ENCODE data around the gene EDIL3. TPM values are rescaled to one million over a fixed set of nuclear protein-coding genes. Genes with fewer than 3 reads are reported as not detected.

EDIL3 gene
- total RNA-seq, 2 donors from 2014 or later: 2.2 to 17.5 TPM

DNA sequence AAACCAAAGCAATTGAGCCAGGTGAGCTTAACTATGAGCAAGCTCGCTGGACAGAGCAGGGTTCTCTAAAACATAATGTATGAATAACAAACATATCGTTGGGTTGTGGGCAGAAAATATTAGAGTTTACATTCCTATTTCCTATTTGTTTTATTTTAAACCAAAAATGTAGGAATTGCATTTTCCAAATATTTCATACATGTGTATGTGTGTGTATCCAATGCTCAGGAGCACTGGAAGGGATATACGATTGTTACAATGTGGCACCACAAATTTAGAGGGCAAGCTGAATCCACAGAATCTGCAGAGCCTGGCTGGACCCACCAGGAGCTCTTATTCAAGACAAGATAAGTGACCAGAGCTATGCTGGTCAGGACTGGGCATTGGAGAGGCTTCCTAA lies 338.7 kb downstream of the EDIL3 start:
- Histone ChIP-seq H3K9ac (ENCODE audit: extremely low read depth, low read length, poor library complexity, severe bottlenecking) (no peak overlapping the region), H3K27me3 (ENCODE audit: control insufficient read depth, insufficient read depth, low read length, poor library complexity, severe bottlenecking) (no peaks in the 10 kb centered on the region), H3K4me1 (ENCODE audit: control insufficient read depth, insufficient read depth, low read length) (no peaks in the 10 kb centered on the region), H3K9me3 (ENCODE audit: control insufficient read depth, low read length) (peaks cover 3% of the 10 kb centered on the region), H3K4me3 (ENCODE audit: low read length) (no peak overlapping the region), H3K36me3 (ENCODE audit: control insufficient read depth, insufficient read depth, low read length) (no peaks in the 10 kb centered on the region), H3K27ac (ENCODE audit: low read depth, low read length) (no peak overlapping the region)
- H3K36me3 Mint-ChIP-seq (ENCODE audit: low read depth): peaks cover 3% of the 10 kb centered on the region
- 97% methylated on average over 3 of the region's 3 CpGs; no CpG with 5 or more reads in 1 of the 2 experiments for WGBS, 2 experiments (ENCODE audit: insufficient coverage in 1 of 2, insufficient read length in 1 of 2)
- no peaks in the 10 kb centered on the region for H3K4me1 Mint-ChIP-seq
- H3K4me3 Mint-ChIP-seq: no peak overlapping the region
- H3K27me3 Mint-ChIP-seq (ENCODE audit: insufficient read depth): no peaks in the 10 kb centered on the region
- H3K9me3 Mint-ChIP-seq: peaks cover 14% of the 10 kb centered on the region
- TF ChIP-seq, protein P1, sequence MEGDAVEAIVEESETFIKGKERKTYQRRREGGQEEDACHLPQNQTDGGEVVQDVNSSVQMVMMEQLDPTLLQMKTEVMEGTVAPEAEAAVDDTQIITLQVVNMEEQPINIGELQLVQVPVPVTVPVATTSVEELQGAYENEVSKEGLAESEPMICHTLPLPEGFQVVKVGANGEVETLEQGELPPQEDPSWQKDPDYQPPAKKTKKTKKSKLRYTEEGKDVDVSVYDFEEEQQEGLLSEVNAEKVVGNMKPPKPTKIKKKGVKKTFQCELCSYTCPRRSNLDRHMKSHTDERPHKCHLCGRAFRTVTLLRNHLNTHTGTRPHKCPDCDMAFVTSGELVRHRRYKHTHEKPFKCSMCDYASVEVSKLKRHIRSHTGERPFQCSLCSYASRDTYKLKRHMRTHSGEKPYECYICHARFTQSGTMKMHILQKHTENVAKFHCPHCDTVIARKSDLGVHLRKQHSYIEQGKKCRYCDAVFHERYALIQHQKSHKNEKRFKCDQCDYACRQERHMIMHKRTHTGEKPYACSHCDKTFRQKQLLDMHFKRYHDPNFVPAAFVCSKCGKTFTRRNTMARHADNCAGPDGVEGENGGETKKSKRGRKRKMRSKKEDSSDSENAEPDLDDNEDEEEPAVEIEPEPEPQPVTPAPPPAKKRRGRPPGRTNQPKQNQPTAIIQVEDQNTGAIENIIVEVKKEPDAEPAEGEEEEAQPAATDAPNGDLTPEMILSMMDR (conservative IDR thresholded peaks at IDR 0.05): no peak
- H3K27ac Mint-ChIP-seq: no peak overlapping the region
- DNase-seq: no peak

DNA sequence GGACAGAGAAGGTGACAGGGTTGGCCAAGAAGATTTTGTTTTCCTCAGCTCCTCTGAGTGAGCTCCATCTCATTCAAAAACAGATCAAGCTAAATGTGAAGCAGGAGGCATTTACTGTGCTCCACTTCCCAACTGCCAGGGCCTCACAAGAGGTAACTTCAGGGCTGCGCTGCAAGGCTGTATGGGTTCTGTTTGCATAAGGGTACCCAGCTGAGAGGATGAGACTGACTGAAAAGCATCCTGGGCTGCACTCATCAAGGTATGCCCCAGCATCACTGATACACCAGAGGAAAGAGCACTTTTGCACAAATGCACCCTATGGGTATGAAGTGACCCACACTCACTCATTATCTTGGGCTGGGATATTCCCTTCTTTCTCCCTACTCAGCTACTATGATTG lies 347.8 kb downstream of the EDIL3 start:
- H3K4me3 Mint-ChIP-seq: no peak overlapping the region
- Histone ChIP-seq H3K4me1 (ENCODE audit: control insufficient read depth, insufficient read depth, low read length) (no peaks in the 10 kb centered on the region), H3K9me3 (ENCODE audit: control insufficient read depth, low read length) (no peaks in the 10 kb centered on the region), H3K27ac (ENCODE audit: low read depth, low read length) (no peak overlapping the region), H3K9ac (ENCODE audit: extremely low read depth, low read length, poor library complexity, severe bottlenecking) (no peak overlapping the region), H3K4me3 (ENCODE audit: low read length) (no peak overlapping the region), H3K27me3 (ENCODE audit: control insufficient read depth, insufficient read depth, low read length, poor library complexity, severe bottlenecking) (no peaks in the 10 kb centered on the region), H3K36me3 (ENCODE audit: control insufficient read depth, insufficient read depth, low read length) (no peaks in the 10 kb centered on the region)
- H3K27me3 Mint-ChIP-seq (ENCODE audit: insufficient read depth): no peaks in the 10 kb centered on the region
- DNase-seq: peak; percentile 55
- WGBS, 2 experiments (ENCODE audit: insufficient coverage in 1 of 2, insufficient read length in 1 of 2): 67 to 71% methylated on average over 1 of the region's 1 CpG
- no peaks in the 10 kb centered on the region for H3K36me3 Mint-ChIP-seq (ENCODE audit: low read depth)
- no peak overlapping the region for H3K27ac Mint-ChIP-seq
- TF ChIP-seq, protein P1 (conservative IDR thresholded peaks at IDR 0.05): no peak
- H3K4me1 Mint-ChIP-seq: peaks cover 7% of the 10 kb centered on the region
- H3K9me3 Mint-ChIP-seq: no peaks in the 10 kb centered on the region

DNA sequence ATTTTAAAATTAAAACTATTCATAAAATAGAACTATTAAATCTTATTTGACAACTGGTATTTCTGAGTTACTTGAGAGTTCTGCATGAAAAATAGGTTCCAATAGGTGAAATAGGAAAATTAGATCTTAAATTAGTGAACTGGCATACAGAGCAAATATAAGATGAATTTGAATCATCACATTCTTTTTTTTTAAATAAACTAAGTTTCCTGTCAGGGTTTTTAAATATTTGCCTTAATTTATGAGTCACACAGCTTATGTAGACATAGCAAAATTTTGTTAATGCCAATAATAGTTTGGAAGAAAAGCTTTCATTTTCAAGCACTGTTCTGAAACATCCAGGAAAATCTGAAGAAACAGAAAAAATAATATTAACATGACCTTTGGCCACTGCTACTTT lies 352.4 kb downstream of the EDIL3 start:
- no peaks in the 10 kb centered on the region for H3K27me3 Mint-ChIP-seq (ENCODE audit: insufficient read depth)
- H3K4me3 Mint-ChIP-seq: no peak overlapping the region
- H3K9me3 Mint-ChIP-seq: peaks cover 4% of the 10 kb centered on the region
- no peaks in the 10 kb centered on the region for H3K36me3 Mint-ChIP-seq (ENCODE audit: low read depth)
- Histone ChIP-seq H3K27me3 (ENCODE audit: control insufficient read depth, insufficient read depth, low read length, poor library complexity, severe bottlenecking) (no peaks in the 10 kb centered on the region), H3K36me3 (ENCODE audit: control insufficient read depth, insufficient read depth, low read length) (no peaks in the 10 kb centered on the region), H3K4me1 (ENCODE audit: control insufficient read depth, insufficient read depth, low read length) (no peaks in the 10 kb centered on the region), H3K9me3 (ENCODE audit: control insufficient read depth, low read length) (no peaks in the 10 kb centered on the region), H3K27ac (ENCODE audit: low read depth, low read length) (no peak overlapping the region), H3K9ac (ENCODE audit: extremely low read depth, low read length, poor library complexity, severe bottlenecking) (no peak overlapping the region), H3K4me3 (ENCODE audit: low read length) (no peak overlapping the region)
- DNase-seq: no peak
- no peaks in the 10 kb centered on the region for H3K4me1 Mint-ChIP-seq
- TF ChIP-seq, protein P1 (conservative IDR thresholded peaks at IDR 0.05): no peak
- H3K27ac Mint-ChIP-seq: no peak overlapping the region

Data from endodermal cell (in vitro differentiated cells).